Measurements from ENCODE around the gene ASMT. TPM values are rescaled to one million over a fixed set of nuclear protein-coding genes. Genes with fewer than 3 reads are reported as not detected.

Gene ASMT
- total and polyA plus RNA-seq, 10 of the 15 experiments (the other 5 are each of a cell fraction or from before 2014, with no cell fraction given): 0.18 to 0.29 TPM; not detected in 8

- peak; percentile 93 for ATAC-seq
- Histone ChIP-seq H3K27ac (ENCODE audit: control insufficient read depth, insufficient read depth) (peak overlapping the region; percentile 79), H2AFZ (ENCODE audit: control insufficient read depth, low read depth, low read length) (peak overlapping the region; percentile 95), H4K20me1 (ENCODE audit: control insufficient read depth, insufficient read depth) (no peaks in the 10 kb centered on the region), H3K4me1 (ENCODE audit: control insufficient read depth, insufficient read depth, low read length) (peaks cover 9% of the 10 kb centered on the region), H3K4me3 (peak overlapping the region; percentile 78), H3K79me2 (ENCODE audit: control insufficient read depth, insufficient read depth, low read length) (peaks cover 24% of the 10 kb centered on the region), H3K9ac (ENCODE audit: control insufficient read depth, insufficient read depth, low read length) (peak overlapping the region; percentile 68), H3K36me3 (ENCODE audit: control insufficient read depth in 2 of 2, insufficient read depth in 2 of 2, low read length in 1 of 2) (no peaks in the 10 kb centered on the region; a peak in 1 of 4 replicates), H3K4me2 (ENCODE audit: control insufficient read depth, insufficient read depth) (peak overlapping the region; percentile 49), H3K9me3 (replicated peaks; ENCODE audit: control insufficient read depth, insufficient read depth, low read length) (no peaks in the 10 kb centered on the region; the same call in 2 of the 3 replicates), H3K27me3 (replicated peaks in 1 of 2; ENCODE audit: control insufficient read depth in 2 of 2, insufficient read depth in 2 of 2, low read length in 1 of 2) (no peaks in the 10 kb centered on the region)
- SMC1A ChIA-PET (ENCODE audit: uncharacterized antibody, unreplicated experiment): no interaction called here
- POLR2A ChIA-PET: no interaction called here
- BruUV-seq (replicated peaks): no TSS peak
- FAIRE-seq: no peak
- intact Hi-C loops (cut with micrococcal nuclease; ENCODE audit: unreplicated experiment) (loop anchor here (2.0 to 10.0 kb wide), 3 partner anchors 514 to 1034 kb away; partner anchors contain the start of gene CD99), in situ Hi-C loops (cut with MboI) (loop anchor here (5.0 kb wide), 1 partner anchor 946 kb away; no protein-coding TSS in a partner anchor)
- RAD21 ChIA-PET (ENCODE audit: unreplicated experiment): no interaction called here
- CTCF ChIA-PET: no interaction called here
- 20% methylated on average over 16 of the region's 16 CpGs for WGBS (ENCODE audit: insufficient coverage, insufficient replicate concordance, low lambda C conversion rate, missing lambda C conversion rate)
- DNase-seq (ENCODE audit: low read depth, low spot score): peak; percentile 98
- TF ChIP-seq WRNIP1 (IDR thresholded peaks at IDR 0.05; ENCODE audit: borderline replicate concordance, low read depth, low read length) (no peak), CHD2 (IDR thresholded peaks at IDR 0.05; ENCODE audit: borderline replicate concordance, low read depth, low read length) (peak; percentile 92), PRDM15 (CRISPR knock-in tag; IDR thresholded peaks at IDR 0.05) (no peak), PKNOX1 (IDR thresholded peaks at IDR 0.05) (peak; percentile 98), NKRF (conservative IDR thresholded peaks at IDR 0.05) (no peak), STAT3 (IDR thresholded peaks at IDR 0.05; ENCODE audit: low read depth, low read length) (no peak), SKIL (IDR thresholded peaks at IDR 0.05; ENCODE audit: low read depth, poor library complexity, severe bottlenecking) (peak; percentile 40), SMAD1 (IDR thresholded peaks at IDR 0.05; ENCODE audit: low read depth, partially characterized antibody) (no peak), POU2F2 (IDR thresholded peaks at IDR 0.05; ENCODE audit: borderline replicate concordance, low read depth, low read length) (peak; percentile 26; the same call in 1 of the 3 replicates), BACH1 (IDR thresholded peaks at IDR 0.05; ENCODE audit: borderline replicate concordance) (no peak), YBX1 (IDR thresholded peaks at IDR 0.05) (no peak), POLR2AphosphoS2 (IDR thresholded peaks at IDR 0.05; ENCODE audit: low read depth, low read length) (peak; percentile 71; the same call in 1 of the 2 replicates)
Measured at GRCh38 chrX:1661048-1661921, 46.4 kb downstream of the ASMT start.
